SIG-M5 treated with dmso at 0.1 percent for 504 hours (cell line): ENCODE measurements around the gene CEP72.

Experiments
- DNase-seq: peaks from one replicate; lab custom pipeline; 2025; ENCODE audit not compliant: unreplicated experiment; lab: John Stamatoyannopoulos, UW

Gene CEP72

GRCh38 chr5:635306-636055, 23.3 kb downstream of the CEP72 start:
- no peak for DNase-seq

GRCh38 chr5:636951-637350, 24.8 kb downstream of the CEP72 start:
- no peak for DNase-seq

GRCh38 chr5:637581-638450, 25.7 kb downstream of the CEP72 start:
- no peak for DNase-seq

GRCh38 chr5:638501-639252, 26.5 kb downstream of the CEP72 start:
- DNase-seq: no peak

GRCh38 chr5:639253-639530, 27.1 kb downstream of the CEP72 start:
- no peak for DNase-seq

- no peak for DNase-seq
Measured at GRCh38 chr5:639584-640213, 27.6 kb downstream of the CEP72 start.

- DNase-seq: no peak
Measured at GRCh38 chr5:640461-641330, 28.6 kb downstream of the CEP72 start.

- DNase-seq: no peak
Measured at GRCh38 chr5:641331-641765, 29.2 kb downstream of the CEP72 start.

- DNase-seq: no peak
Measured at GRCh38 chr5:642481-642880, 30.3 kb downstream of the CEP72 start.

- no peak for DNase-seq
Measured at GRCh38 chr5:643351-643801, 31.2 kb downstream of the CEP72 start.

GRCh38 chr5:643811-644271, 31.7 kb downstream of the CEP72 start:
- DNase-seq: no peak

- no peak for DNase-seq
Measured at GRCh38 chr5:644509-644908, 32.4 kb downstream of the CEP72 start.

- DNase-seq: no peak
Measured at GRCh38 chr5:644971-645370, 32.8 kb downstream of the CEP72 start.

GRCh38 chr5:645421-645820, 33.3 kb downstream of the CEP72 start:
- DNase-seq: no peak

GRCh38 chr5:646396-647201, 34.5 kb downstream of the CEP72 start:
- DNase-seq: no peak

- no peak for DNase-seq
Measured at GRCh38 chr5:647311-647710, 35.2 kb downstream of the CEP72 start.

GRCh38 chr5:647727-648126, 35.6 kb downstream of the CEP72 start:
- DNase-seq: no peak

- no peak for DNase-seq
Measured at GRCh38 chr5:651296-652022, 39.3 kb downstream of the CEP72 start.
